Fibroblast of villous mesenchyme (primary cell): Measurements from ENCODE around the gene KLHDC3. TPM values are rescaled to one million over a fixed set of nuclear protein-coding genes. Genes with fewer than 3 reads are reported as not detected.

ENCODE experiments used
- DNase-seq: peaks from one replicate; pipeline ENCODE4 v3.0.0-alpha.2; 2010; ENCODE audit warnings: low read depth
- H3K4me3 ChIP-seq: 2 replicates; pipeline ENCODE4 v1.5.1; 2011; ENCODE audit warnings: low read depth, mild to moderate bottlenecking, low read length
- CTCF ChIP-seq: IDR thresholded peaks from 2 replicates; pipeline ENCODE4 v1.5.1; 2012; ENCODE audit warnings: low read depth, mild to moderate bottlenecking, low read length; ENCODE audit not compliant: insufficient read depth
- total RNA-seq: library from RNA; depleted of rRNA; stranded (reverse); fragments of >200 nt; gene quantifications from 2 replicates; pipeline ENCODE4 v1.2.3, GENCODE V29; 2012

Gene KLHDC3
- total RNA-seq, 1 donor: 93.3 TPM

GRCh38 chr6:43053545-43054205 lies 39.6 kb downstream of the KLHDC3 start, which contains the start of gene CUL7:
TSS of gene CUL7 (minus strand) at chr6:43053851. CDS start at chr6:43052788, 1,063 bp downstream.
- no peak for TF ChIP-seq CTCF
- H3K4me3 ChIP-seq: peak within 1 kb of the TSS; percentile 93
- peak; percentile 95 for DNase-seq

GRCh38 chr6:43054206-43054943 lies 40.3 kb downstream of the KLHDC3 start:
- DNase-seq: no peak
- peak overlapping the region; percentile 93 for H3K4me3 ChIP-seq
- TF ChIP-seq CTCF: no peak

GRCh38 chr6:43055966-43056365 lies 41.9 kb downstream of the KLHDC3 start:
- TF ChIP-seq CTCF: no peak
- no peak for DNase-seq
- H3K4me3 ChIP-seq: no peak overlapping the region

- TF ChIP-seq CTCF: no peak
- no peak for DNase-seq
- H3K4me3 ChIP-seq: peak overlapping the region; percentile 99
Observed at GRCh38 chr6:43058531-43058930, 44.5 kb downstream of the KLHDC3 start.

- no peak for TF ChIP-seq CTCF
- H3K4me3 ChIP-seq: peak within 1 kb of the TSS; percentile 99
- DNase-seq: peak; percentile 99
Observed at GRCh38 chr6:43059168-43060033, 45.4 kb downstream of the KLHDC3 start, which contains the start of the genes KLC4 and MRPL2. TSS of gene KLC4 (plus strand) at chr6:43059631. CDS start at chr6:43061336, 1,705 bp downstream. TSS of gene MRPL2 (minus strand) at chr6:43059434. CDS start at chr6:43059381, 53 bp downstream.

GRCh38 chr6:43060034-43060754 lies 46.1 kb downstream of the KLHDC3 start:
- peak overlapping the region; percentile 99 for H3K4me3 ChIP-seq
- no peak for TF ChIP-seq CTCF
- peak; percentile 16 for DNase-seq
